Mesothelial cell of epicardium (in vitro differentiated cells): ENCODE measurements around the gene EGFL8. TPM values are rescaled to one million over a fixed set of nuclear protein-coding genes. Genes with fewer than 3 reads are reported as not detected.
A peak's percentile ranks its signal among the peaks of the same experiment; 100 is the strongest.
"Not testable (repeated sequence)": the region's sequence is repeated elsewhere in the genome, so short reads cannot be mapped to it uniquely, and the experiment has no call there.

Experiments
- DNase-seq, 2 experiments: peaks; one replicate each; pipeline ENCODE4 v3.0.0; 2021; ENCODE audit warnings: low spot score in 2 of 2; ENCODE audit not compliant: unreplicated experiment in 2 of 2
- H3K27ac Mint-ChIP-seq: 2 replicates; pipeline ENCODE4 v1.8.0; 2021; ENCODE audit warnings: mixed read lengths
- H3K27me3 Mint-ChIP-seq: 2 replicates; pipeline ENCODE4 v1.8.0; 2021; ENCODE audit warnings: low read depth, mixed read lengths
- H3K36me3 Mint-ChIP-seq: 2 replicates; pipeline ENCODE4 v1.8.0; 2021; ENCODE audit warnings: mixed read lengths
- H3K4me1 Mint-ChIP-seq: 2 replicates; pipeline ENCODE4 v1.8.0; 2021; ENCODE audit warnings: mixed read lengths
- H3K4me3 Mint-ChIP-seq: 2 replicates; pipeline ENCODE4 v1.8.0; 2021; ENCODE audit warnings: mild to moderate bottlenecking, moderate library complexity, mixed read lengths
- H3K9me3 Mint-ChIP-seq: 2 replicates; pipeline ENCODE4 v1.8.0; 2021; ENCODE audit warnings: mixed read lengths
- CTCF ChIP-seq: fragments of 200-600 bp; sonication (generic); IDR thresholded peaks from one replicate; pipeline ENCODE4 v1.5.0; 2021; ENCODE audit warnings: antibody characterized with exemption; ENCODE audit not compliant: unreplicated experiment
- total RNA-seq: library from RNA; stranded (reverse); gene quantifications from 3 replicates; pipeline ENCODE4 v1.2.1, GENCODE V29; 2021

Gene EGFL8
- total RNA-seq, 1 donor from 2014 or later: 48.3 TPM

GRCh38 chr6:32184084-32184640 lies 19.8 kb downstream of the EGFL8 start, which contains the start of gene AGER:
Gene AGER, minus strand, starts transcription at chr6:32184253. Its CDS starts 31 bp downstream, at chr6:32184222.
- H3K4me1 Mint-ChIP-seq: peaks cover 49% of the 10 kb centered on the region
- H3K4me3 Mint-ChIP-seq: no peak within 1 kb of the TSS
- no peaks in the 10 kb centered on the region for H3K9me3 Mint-ChIP-seq
- no peak for TF ChIP-seq CTCF
- H3K27me3 Mint-ChIP-seq: no peaks in the 10 kb centered on the region
- peaks cover 28% of the 10 kb centered on the region for H3K36me3 Mint-ChIP-seq
- H3K27ac Mint-ChIP-seq: peak within 1 kb of the TSS; percentile 73
- no peak for DNase-seq

DNA sequence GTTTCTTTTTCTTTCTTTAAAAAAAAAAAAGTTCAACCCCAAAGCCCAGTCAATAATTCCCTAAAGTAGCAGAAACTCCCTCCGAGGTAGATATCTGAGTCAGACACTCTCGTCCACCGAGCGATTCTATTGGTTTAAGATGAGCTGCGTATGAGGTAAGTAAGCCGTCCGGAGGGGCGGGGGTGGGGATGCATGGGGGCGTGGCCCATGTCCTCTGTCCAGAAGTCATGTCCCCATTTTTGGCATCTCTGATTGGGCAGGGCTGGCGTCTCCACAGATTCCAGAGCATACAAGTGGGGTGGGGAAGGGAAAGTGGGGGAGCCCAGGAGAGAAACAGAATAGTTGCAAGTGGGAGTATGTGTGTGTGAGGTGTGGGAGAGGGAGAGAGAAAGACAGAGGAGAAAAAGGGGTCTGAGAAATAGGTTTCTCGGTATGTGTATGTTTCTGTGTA lies 21.3 kb downstream of the EGFL8 start:
- Mint-ChIP-seq H3K36me3 (peaks cover 21% of the 10 kb centered on the region), H3K4me1 (peaks cover 46% of the 10 kb centered on the region), H3K27ac (peak overlapping the region; percentile 93), H3K4me3 (peak overlapping the region; percentile 41)
- not testable (repeated sequence) for DNase-seq, H3K9me3 Mint-ChIP-seq, H3K27me3 Mint-ChIP-seq

GRCh38 chr6:32186151-32186840 lies 21.9 kb downstream of the EGFL8 start:
- H3K27me3 Mint-ChIP-seq, H3K9me3 Mint-ChIP-seq, DNase-seq: not testable (repeated sequence)
- Mint-ChIP-seq H3K4me1 (peaks cover 51% of the 10 kb centered on the region), H3K4me3 (peak overlapping the region; percentile 41), H3K36me3 (peaks cover 20% of the 10 kb centered on the region), H3K27ac (peak overlapping the region; percentile 93)

DNA sequence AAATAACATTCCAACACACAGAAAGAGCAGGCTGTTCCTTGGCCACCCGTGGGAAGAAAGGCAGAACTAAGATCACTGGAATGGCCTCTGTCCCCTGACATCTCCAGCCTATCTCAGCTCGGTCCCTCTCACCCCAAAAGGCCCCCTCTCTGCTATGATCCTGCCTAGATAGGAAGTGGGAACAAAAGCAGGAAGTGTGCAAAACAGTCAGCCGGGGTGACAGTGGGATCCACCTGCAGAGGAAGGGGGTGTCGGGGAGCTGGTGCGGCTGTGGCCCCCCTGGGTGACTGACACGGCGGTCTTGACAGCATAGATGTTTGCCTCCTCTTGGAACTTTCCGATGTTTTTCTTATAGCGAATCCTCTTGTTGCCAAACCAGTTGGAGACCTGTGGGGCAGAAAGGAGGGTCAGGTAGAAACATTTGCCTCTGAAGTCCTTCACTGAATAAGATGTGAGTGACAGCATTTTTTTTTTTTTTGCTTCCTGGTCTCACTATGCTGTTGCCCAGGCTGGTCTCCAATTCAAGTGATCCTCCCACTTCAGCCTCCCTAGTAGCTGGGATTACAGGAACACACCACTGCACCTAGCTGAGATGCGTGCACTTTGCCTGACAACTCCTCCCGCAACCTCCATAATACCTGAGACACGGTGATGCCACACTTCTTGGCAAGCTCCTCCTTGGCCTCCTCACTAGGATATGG lies 22.8 kb downstream of the EGFL8 start:
- TF ChIP-seq CTCF: no peak
- Mint-ChIP-seq H3K27ac (peak overlapping the region; percentile 93), H3K4me3 (peak overlapping the region; percentile 22), H3K4me1 (peaks cover 59% of the 10 kb centered on the region), H3K27me3 (no peaks in the 10 kb centered on the region), H3K9me3 (no peaks in the 10 kb centered on the region), H3K36me3 (peaks cover 20% of the 10 kb centered on the region)
- no peak for DNase-seq

GRCh38 chr6:32187725-32188380 lies 23.5 kb downstream of the EGFL8 start:
- H3K36me3 Mint-ChIP-seq: peaks cover 17% of the 10 kb centered on the region
- H3K27me3 Mint-ChIP-seq: not testable (repeated sequence)

GRCh38 chr6:32188381-32189068 lies 24.1 kb downstream of the EGFL8 start:
- Mint-ChIP-seq H3K4me1 (peaks cover 69% of the 10 kb centered on the region), H3K36me3 (peaks cover 17% of the 10 kb centered on the region), H3K27me3 (no peaks in the 10 kb centered on the region), H3K27ac (peak overlapping the region; percentile 97), H3K9me3 (no peaks in the 10 kb centered on the region), H3K4me3 (peak overlapping the region; percentile 86)
- no peak for TF ChIP-seq CTCF
- DNase-seq: no peak

More at GRCh38 chr6:32187725-32188380, 23.5 kb downstream of the EGFL8 start:
- H3K9me3 Mint-ChIP-seq, DNase-seq: not testable (repeated sequence)
- peak overlapping the region; percentile 97 for H3K27ac Mint-ChIP-seq
- peaks cover 66% of the 10 kb centered on the region for H3K4me1 Mint-ChIP-seq
- peak overlapping the region; percentile 86 for H3K4me3 Mint-ChIP-seq
